Small intestine (tissue), 7 donors: ENCODE data around the gene TERT. TPM values are rescaled to one million over a fixed set of nuclear protein-coding genes. Genes with fewer than 3 reads are reported as not detected.
"Not testable (repeated sequence)": the region's sequence is repeated elsewhere in the genome, so short reads cannot be mapped to it uniquely, and the experiment has no call there.

ENCODE experiments used
- DNase-seq, 2 donors: peaks; one replicate each; pipeline versions ENCODE4 v3.0.0 to v3.0.0-alpha.2; 2013
- FAIRE-seq: peaks from 2 replicates; lab custom pipeline; 2012; peaks lifted over from hg19 to GRCh38; lab: Jason Lieb, UNC
- H3K27ac ChIP-seq, 3 donors: one replicate each; pipeline ENCODE4 v1.5.1; 2013; ENCODE audit warnings: low read length in 2 of 3, mild to moderate bottlenecking in 2 of 3, control low read depth in 1 of 3, inconsistent platforms in 1 of 3, low read depth in 1 of 3, moderate library complexity in 1 of 3
- H3K27me3 ChIP-seq, 3 donors: one replicate each; pipeline ENCODE4 v1.6.1; 2013; ENCODE audit warnings: low read length in 3 of 3, inconsistent platforms in 1 of 3; ENCODE audit not compliant: control insufficient read depth in 3 of 3, insufficient read depth in 3 of 3
- H3K36me3 ChIP-seq, 3 donors: one replicate each; pipeline ENCODE4 v1.6.1; 2013; ENCODE audit warnings: low read length in 3 of 3, inconsistent platforms in 1 of 3, low read depth in 1 of 3, mild to moderate bottlenecking in 1 of 3, moderate library complexity in 1 of 3; ENCODE audit not compliant: control insufficient read depth in 3 of 3, insufficient read depth in 2 of 3
- H3K4me1 ChIP-seq, 3 donors: one replicate each; pipeline ENCODE4 v1.6.1; 2013; ENCODE audit warnings: low read length in 2 of 3, inconsistent platforms in 1 of 3, low read depth in 1 of 3, mild to moderate bottlenecking in 1 of 3, moderate library complexity in 1 of 3; ENCODE audit not compliant: control insufficient read depth in 3 of 3, insufficient read depth in 2 of 3
- H3K4me3 ChIP-seq, 3 donors: one replicate each; pipeline ENCODE4 v1.5.1; 2013; ENCODE audit warnings: low read length in 3 of 3, control low read depth in 1 of 3, inconsistent platforms in 1 of 3, low read depth in 1 of 3, mild to moderate bottlenecking in 1 of 3, moderate library complexity in 1 of 3
- H3K9me3 ChIP-seq, 2 donors: one replicate each; pipeline ENCODE4 v1.6.1; 2013; ENCODE audit warnings: low read depth in 1 of 2, low read length in 1 of 2; ENCODE audit not compliant: control insufficient read depth in 2 of 2, insufficient read depth in 1 of 2
- WGBS, 3 donors: extraction: QIAGEN DNeasy Blood & Tissue Kit; methylation state at CpG; one replicate each; pipeline ENCODE4 v1.1.7; 2013; 5-methylcytosine and 5-hydroxymethylcytosine counted together
- polyA plus RNA-seq, 4 donors: library from polyadenylated mRNA; stranded (reverse) in 3 of 4; unstranded in 1 of 4; fragments of 200-250 nt in 3 of 4; fragments of 120-200 nt in 1 of 4; gene quantifications; one replicate each; pipeline versions ENCODE4 v1.2.1 to v1.2.3, GENCODE V29; 2013
- donor health status: healthy with polysubstance abuse.
- donor health status: control.
- donor health status: control.
- donor health status: Bipolar disorder and iron deficiency.
- donor health status: healthy.

TERT gene
- polyA plus RNA-seq, 4 donors: 0.54 to 4.2 (median 1.4) TPM; not detected in 1

- Histone ChIP-seq H3K27me3 (peaks cover 0 to 2% (median 0%) of the 10 kb centered on the region in 3 donors), H3K9me3 (no peaks in the 10 kb centered on the region), H3K36me3 (peaks cover 0 to 18% (median 0%) of the 10 kb centered on the region in 3 donors), H3K4me1 (no peaks in the 10 kb centered on the region), H3K27ac (no peak overlapping the region), H3K4me3 (no peak overlapping the region)
- WGBS, 3 donors: 97 to 98% (median 97%) methylated on average over 17 to 21 of the region's 21 CpGs
- DNase-seq (no peak), FAIRE-seq (no peak)
Measured at GRCh38 chr5:1272201-1272600, 22.7 kb downstream of the TERT start.

GRCh38 chr5:1270933-1271914 is 23.6 kb downstream of the TERT start:
- Histone ChIP-seq H3K9me3 (no peaks in the 10 kb centered on the region), H3K4me3 (no peak overlapping the region), H3K27me3 (no peaks in the 10 kb centered on the region), H3K27ac (no peak overlapping the region), H3K4me1 (no peaks in the 10 kb centered on the region), H3K36me3 (peaks cover 0 to 19% (median 0%) of the 10 kb centered on the region in 3 donors)
- DNase-seq: no peak
- no peak for FAIRE-seq
- WGBS, 3 donors: 93 to 97% (median 96%) methylated on average over 38 to 39 of the region's 39 CpGs

- WGBS, 3 donors: 94 to 98% (median 96%) methylated on average over 22 of the region's 22 CpGs
- no peaks in the 10 kb centered on the region for H3K4me1 ChIP-seq
- H3K9me3 ChIP-seq: no peaks in the 10 kb centered on the region
- peaks cover 0 to 26% (median 0%) of the 10 kb centered on the region in 3 donors for H3K36me3 ChIP-seq
- FAIRE-seq (no peak), DNase-seq (no peak)
- no peak overlapping the region for H3K4me3 ChIP-seq
- H3K27ac ChIP-seq: no peak overlapping the region
- H3K27me3 ChIP-seq: no peaks in the 10 kb centered on the region
Measured at GRCh38 chr5:1270426-1270825, 24.4 kb downstream of the TERT start.

- peaks cover 0 to 5% of the 10 kb centered on the region in 2 donors for H3K9me3 ChIP-seq
- WGBS, 3 donors: 78 to 86% (median 82%) methylated on average over 13 of the region's 13 CpGs
- H3K27ac ChIP-seq: no peak overlapping the region
- H3K4me1 ChIP-seq: no peaks in the 10 kb centered on the region
- H3K4me3 ChIP-seq: no peak overlapping the region
- FAIRE-seq (no peak), DNase-seq (no peak)
- peaks cover 0 to 27% (median 0%) of the 10 kb centered on the region in 3 donors for H3K36me3 ChIP-seq
- H3K27me3 ChIP-seq: no peaks in the 10 kb centered on the region
Measured at GRCh38 chr5:1268666-1269065, 26.2 kb downstream of the TERT start.

GRCh38 chr5:1268056-1268455 is 26.8 kb downstream of the TERT start:
- no peak for FAIRE-seq
- Histone ChIP-seq H3K9me3 (peaks cover 0 to 11% of the 10 kb centered on the region in 2 donors), H3K4me3 (no peak overlapping the region), H3K36me3 (peaks cover 0 to 29% (median 0%) of the 10 kb centered on the region in 3 donors), H3K27me3 (no peaks in the 10 kb centered on the region), H3K27ac (no peak overlapping the region), H3K4me1 (no peaks in the 10 kb centered on the region)
- DNase-seq: no peak
- 94 to 98% (median 95%) methylated on average over 13 of the region's 13 CpGs for WGBS, 3 donors

GRCh38 chr5:1267464-1267863 is 27.4 kb downstream of the TERT start:
- H3K27ac ChIP-seq, DNase-seq, H3K4me1 ChIP-seq, H3K4me3 ChIP-seq, FAIRE-seq, H3K27me3 ChIP-seq: not testable (repeated sequence)
- H3K9me3 ChIP-seq: peaks cover 0 to 17% of the 10 kb centered on the region in 2 donors
- 97 to 100% (median 98%) methylated on average over 5 of the region's 5 CpGs for WGBS, 3 donors
- peaks cover 0 to 35% (median 0%) of the 10 kb centered on the region in 3 donors for H3K36me3 ChIP-seq

- no peak overlapping the region for H3K4me3 ChIP-seq
- H3K27me3 ChIP-seq: no peaks in the 10 kb centered on the region
- DNase-seq (no peak), FAIRE-seq (no peak)
- WGBS, 3 donors: 88 to 90% (median 88%) methylated on average over 9 of the region's 9 CpGs
- H3K27ac ChIP-seq: no peak overlapping the region
- H3K36me3 ChIP-seq: peaks cover 0 to 35% (median 0%) of the 10 kb centered on the region in 3 donors
- H3K4me1 ChIP-seq: no peaks in the 10 kb centered on the region
- H3K9me3 ChIP-seq: peaks cover 0 to 23% of the 10 kb centered on the region in 2 donors
Measured at GRCh38 chr5:1266791-1267190, 28.1 kb downstream of the TERT start.

- no peak for DNase-seq
Measured at GRCh38 chr5:1265461-1266455, 29.1 kb downstream of the TERT start.

More at GRCh38 chr5:1265461-1266455, 29.1 kb downstream of the TERT start:
- peaks cover 0 to 30% (median 0%) of the 10 kb centered on the region in 3 donors for H3K36me3 ChIP-seq
- H3K27ac ChIP-seq: no peak overlapping the region
- peaks cover 0 to 32% of the 10 kb centered on the region in 2 donors for H3K9me3 ChIP-seq
- WGBS, 3 donors: 92 to 94% (median 94%) methylated on average over 40 of the region's 40 CpGs
- H3K27me3 ChIP-seq: no peaks in the 10 kb centered on the region
- no peak overlapping the region for H3K4me3 ChIP-seq
- no peak for FAIRE-seq
- H3K4me1 ChIP-seq: no peaks in the 10 kb centered on the region
